CD4-positive, alpha-beta T cell (primary cell): ENCODE data around the gene SNAP47. TPM values are rescaled to one million over a fixed set of nuclear protein-coding genes. Genes with fewer than 3 reads are reported as not detected.

Experiments
- ATAC-seq: fragments of 200-7000 bp; cut with Tn5 transposase; one replicate; pipeline ENCODE4 v1.10.0; 2022; ENCODE audit warnings: mild to moderate bottlenecking; ENCODE audit not compliant: poor library complexity
- CTCF ChIA-PET: fragments of 350-600 bp; sonication (Branson Sonifier 250); formaldehyde crosslinking; loops from one replicate; lab custom pipeline; 2021; ENCODE audit warnings: antibody characterized with exemption, inconsistent platforms; lab: Charles Lee
- POLR2A ChIA-PET: fragments of 350-600 bp; sonication (Branson Sonifier 250); formaldehyde crosslinking; loops from one replicate; lab custom pipeline; 2021; ENCODE audit warnings: antibody characterized with exemption, inconsistent platforms; lab: Charles Lee
- DNase-seq, 14 experiments: peaks; one replicate each; pipeline ENCODE4 v3.0.0-alpha.2; 2013 to 2020; ENCODE audit warnings: mixed read lengths in 2 of 14
- H3K27ac ChIP-seq, 2 donors: one replicate each; pipeline versions ENCODE4 v1.5.1 to v1.7.0; 2013; ENCODE audit warnings: low read length in 2 of 2, low read depth in 1 of 2, mild to moderate bottlenecking in 1 of 2
- H3K27me3 ChIP-seq, 2 experiments: 1 replicate in 1 of 2; 2 replicates in 1 of 2; pipeline versions ENCODE4 v1.6.1 to v1.7.0; 2013; ENCODE audit warnings: low read length in 2 of 2, control low read depth in 1 of 2, mild to moderate bottlenecking in 1 of 2, moderate library complexity in 1 of 2; ENCODE audit not compliant: insufficient read depth in 2 of 2, control insufficient read depth in 1 of 2
- H3K36me3 ChIP-seq: one replicate; pipeline ENCODE4 v1.6.1; 2013; ENCODE audit warnings: low read length, control low read depth; ENCODE audit not compliant: insufficient read depth
- H3K4me1 ChIP-seq: one replicate; pipeline ENCODE4 v1.6.1; 2013; ENCODE audit warnings: low read length, control low read depth; ENCODE audit not compliant: insufficient read depth
- H3K4me3 ChIP-seq: one replicate; pipeline ENCODE4 v1.5.1; 2013; ENCODE audit warnings: mild to moderate bottlenecking, low read length, moderate library complexity
- H3K9me3 ChIP-seq, 2 experiments: 1 replicate in 1 of 2; 2 replicates in 1 of 2; pipeline versions ENCODE4 v1.6.1 to v1.7.0; 2013; ENCODE audit warnings: low read length in 2 of 2, mild to moderate bottlenecking in 2 of 2, control low read depth in 1 of 2, moderate library complexity in 1 of 2; ENCODE audit not compliant: control insufficient read depth in 1 of 2, insufficient read depth in 1 of 2
- H3K27ac Mint-ChIP-seq: one replicate; pipeline ENCODE4 v1.8.0; 2020; ENCODE audit warnings: mixed read lengths
- H3K27me3 Mint-ChIP-seq: one replicate; pipeline ENCODE4 v1.8.0; 2021; ENCODE audit warnings: mixed read lengths
- H3K36me3 Mint-ChIP-seq: one replicate; pipeline ENCODE4 v1.8.0; 2021; ENCODE audit warnings: low read depth, mixed read lengths
- H3K4me1 Mint-ChIP-seq: one replicate; pipeline ENCODE4 v1.8.0; 2021; ENCODE audit warnings: low read depth, mixed read lengths
- H3K4me3 Mint-ChIP-seq: one replicate; pipeline ENCODE4 v1.8.0; 2020; ENCODE audit warnings: mild to moderate bottlenecking, mixed read lengths
- H3K9me3 Mint-ChIP-seq: one replicate; pipeline ENCODE4 v1.8.0; 2020; ENCODE audit warnings: mixed read lengths
- CTCF ChIP-seq: fragments of 200-600 bp; IDR thresholded peaks from one replicate; pipeline ENCODE4 v1.8.0; 2022; ENCODE audit warnings: antibody characterized with exemption, mild to moderate bottlenecking
- intact Hi-C, 2 experiments: fragments of 100-400 bp; cut with DNase I in 1 of 2; cut with micrococcal nuclease in 1 of 2; formaldehyde crosslinking; loops; one replicate each; pipeline versions ENCODE4 v1.15.1 to v1.9.0; 2023 to 2025; cut with DNase I, micrococcal nuclease
- total RNA-seq, 174 experiments: library from RNA in 2 of 174; stranded (reverse) in 2 of 174; gene quantifications; one replicate each; pipeline ENCODE4 v1.2.3 and lab custom pipeline; 2021 to 2026

The SNAP47 gene
- total RNA-seq, 2 experiments from 2014 or later = 12.8 to 14.0 TPM

GRCh38 chr1:227776331-227776771, 41.1 kb downstream of the SNAP47 start:
- Mint-ChIP-seq H3K9me3 (no peaks in the 10 kb centered on the region), H3K4me1 (peaks cover 23% of the 10 kb centered on the region), H3K4me3 (no peak overlapping the region), H3K27me3 (no peaks in the 10 kb centered on the region), H3K36me3 (peaks cover 23% of the 10 kb centered on the region), H3K27ac (no peak overlapping the region)
- ChIA-PET POLR2A (no interaction called here), CTCF (interaction anchor here (1.2 kb wide), 1 partner anchor 13 kb away, joined by 3 read pairs; no protein-coding TSS in a partner anchor)
- intact Hi-C loops = no loop called here
- Histone ChIP-seq H3K27ac (no peak overlapping the region), H3K4me1 (peaks cover 20% of the 10 kb centered on the region), H3K27me3 (no peaks in the 10 kb centered on the region), H3K9me3 (no peaks in the 10 kb centered on the region), H3K36me3 (peaks cover 24% of the 10 kb centered on the region), H3K4me3 (no peak overlapping the region)
- DNase-seq = peak in 2 of 14 experiments; percentile 4 to 23
- no peak for ATAC-seq
- no peak for TF ChIP-seq CTCF

GRCh38 chr1:227777156-227777555, 41.9 kb downstream of the SNAP47 start:
- CTCF ChIA-PET = interaction anchor here (1.2 kb wide), 1 partner anchor 15 kb away, joined by 3 read pairs; no protein-coding TSS in a partner anchor
- POLR2A ChIA-PET = no interaction called here
- TF ChIP-seq CTCF = no peak

GRCh38 chr1:227777646-227778045, 42.4 kb downstream of the SNAP47 start:
- POLR2A ChIA-PET = no interaction called here
- Histone ChIP-seq H3K4me3 (no peak overlapping the region), H3K36me3 (peaks cover 20% of the 10 kb centered on the region), H3K9me3 (no peaks in the 10 kb centered on the region), H3K27ac (no peak overlapping the region), H3K4me1 (peaks cover 17% of the 10 kb centered on the region), H3K27me3 (no peaks in the 10 kb centered on the region)
- H3K27me3 Mint-ChIP-seq = no peaks in the 10 kb centered on the region
- ATAC-seq = no peak
- H3K27ac Mint-ChIP-seq = no peak overlapping the region
- no peak for TF ChIP-seq CTCF
- intact Hi-C loops = no loop called here
- peaks cover 18% of the 10 kb centered on the region for H3K4me1 Mint-ChIP-seq
- CTCF ChIA-PET = interaction anchor here (1.2 kb wide), 1 partner anchor 15 kb away, joined by 3 read pairs; no protein-coding TSS in a partner anchor
- H3K36me3 Mint-ChIP-seq = peaks cover 19% of the 10 kb centered on the region
- peak in 1 of 14 experiments; percentile 12 for DNase-seq
- H3K4me3 Mint-ChIP-seq = no peak overlapping the region
- H3K9me3 Mint-ChIP-seq = no peaks in the 10 kb centered on the region

More at GRCh38 chr1:227777156-227777555, 41.9 kb downstream of the SNAP47 start:
- Histone ChIP-seq H3K9me3 (no peaks in the 10 kb centered on the region), H3K4me1 (peaks cover 17% of the 10 kb centered on the region), H3K4me3 (no peak overlapping the region), H3K36me3 (peaks cover 20% of the 10 kb centered on the region), H3K27me3 (no peaks in the 10 kb centered on the region), H3K27ac (no peak overlapping the region)
- no peaks in the 10 kb centered on the region for H3K9me3 Mint-ChIP-seq
- H3K27ac Mint-ChIP-seq = no peak overlapping the region
- H3K27me3 Mint-ChIP-seq = no peaks in the 10 kb centered on the region
- intact Hi-C loops = no loop called here
- H3K4me3 Mint-ChIP-seq = no peak overlapping the region
- ATAC-seq = no peak
- peaks cover 23% of the 10 kb centered on the region for H3K4me1 Mint-ChIP-seq
- peak in 1 of 14 experiments; percentile 2 for DNase-seq
- H3K36me3 Mint-ChIP-seq = peaks cover 23% of the 10 kb centered on the region
